ENCODE data around the gene TMEM89. TPM values are rescaled to one million over a fixed set of nuclear protein-coding genes. Genes with fewer than 3 reads are reported as not detected.

TMEM89 gene
- total RNA-seq, 1 experiment from 2014 or later = not detected

- CTCF ChIA-PET = interaction anchor here (0.5 kb wide), 1 partner anchor 11 kb away, joined by 8 read pairs; no protein-coding TSS in a partner anchor
- no peaks in the 10 kb centered on the region for H3K36me3 ChIP-seq (ENCODE audit: low read depth, low read length)
- H3K4me3 ChIP-seq (ENCODE audit: low read length) = no peak overlapping the region
- no peaks in the 10 kb centered on the region for H3K79me2 ChIP-seq (ENCODE audit: low read length)
- TF ChIP-seq EZH2phosphoT487 (IDR thresholded peaks at IDR 0.05; ENCODE audit: borderline replicate concordance, low read length) (no peak), EZH2 (IDR thresholded peaks at IDR 0.05; ENCODE audit: low read length, unreplicated experiment) (no peak)
- TF ChIP-seq, protein P1, sequence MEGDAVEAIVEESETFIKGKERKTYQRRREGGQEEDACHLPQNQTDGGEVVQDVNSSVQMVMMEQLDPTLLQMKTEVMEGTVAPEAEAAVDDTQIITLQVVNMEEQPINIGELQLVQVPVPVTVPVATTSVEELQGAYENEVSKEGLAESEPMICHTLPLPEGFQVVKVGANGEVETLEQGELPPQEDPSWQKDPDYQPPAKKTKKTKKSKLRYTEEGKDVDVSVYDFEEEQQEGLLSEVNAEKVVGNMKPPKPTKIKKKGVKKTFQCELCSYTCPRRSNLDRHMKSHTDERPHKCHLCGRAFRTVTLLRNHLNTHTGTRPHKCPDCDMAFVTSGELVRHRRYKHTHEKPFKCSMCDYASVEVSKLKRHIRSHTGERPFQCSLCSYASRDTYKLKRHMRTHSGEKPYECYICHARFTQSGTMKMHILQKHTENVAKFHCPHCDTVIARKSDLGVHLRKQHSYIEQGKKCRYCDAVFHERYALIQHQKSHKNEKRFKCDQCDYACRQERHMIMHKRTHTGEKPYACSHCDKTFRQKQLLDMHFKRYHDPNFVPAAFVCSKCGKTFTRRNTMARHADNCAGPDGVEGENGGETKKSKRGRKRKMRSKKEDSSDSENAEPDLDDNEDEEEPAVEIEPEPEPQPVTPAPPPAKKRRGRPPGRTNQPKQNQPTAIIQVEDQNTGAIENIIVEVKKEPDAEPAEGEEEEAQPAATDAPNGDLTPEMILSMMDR (conservative IDR thresholded peaks at IDR 0.05; ENCODE audit: low read depth, low read length) = no peak
- H3K4me1 ChIP-seq (ENCODE audit: insufficient read depth, low read length) = peaks cover 18% of the 10 kb centered on the region
- H3K4me2 ChIP-seq (ENCODE audit: low read length) = no peak overlapping the region
- no peak overlapping the region for H3K9ac ChIP-seq (ENCODE audit: low read length)
- no peaks in the 10 kb centered on the region for H4K20me1 ChIP-seq (ENCODE audit: low read length)
- POLR2A ChIA-PET (ENCODE audit: unreplicated experiment) = no interaction called here
- H2AFZ ChIP-seq (ENCODE audit: low read length) = no peak overlapping the region
- no peak for ATAC-seq
- intact Hi-C loops (cut with micrococcal nuclease) = no loop called here
- H3K9me3 ChIP-seq (ENCODE audit: low read length) = no peaks in the 10 kb centered on the region
- no TSS peak for BruUV-seq (replicated peaks)
- H3K27me3 ChIP-seq (ENCODE audit: low read length) = no peaks in the 10 kb centered on the region
- no peaks in the 10 kb centered on the region for H3K9me2 ChIP-seq (replicated peaks; ENCODE audit: low read length)
- H3K27ac ChIP-seq (ENCODE audit: low read length) = no peak overlapping the region
- H3F3A ChIP-seq (ENCODE audit: low read length, unreplicated experiment) = no peaks in the 10 kb centered on the region
- DNase-seq = no peak
These were observed 30.1 kb downstream of the TMEM89 start for GRCh38 chr3:48591436-48591835.

DNA sequence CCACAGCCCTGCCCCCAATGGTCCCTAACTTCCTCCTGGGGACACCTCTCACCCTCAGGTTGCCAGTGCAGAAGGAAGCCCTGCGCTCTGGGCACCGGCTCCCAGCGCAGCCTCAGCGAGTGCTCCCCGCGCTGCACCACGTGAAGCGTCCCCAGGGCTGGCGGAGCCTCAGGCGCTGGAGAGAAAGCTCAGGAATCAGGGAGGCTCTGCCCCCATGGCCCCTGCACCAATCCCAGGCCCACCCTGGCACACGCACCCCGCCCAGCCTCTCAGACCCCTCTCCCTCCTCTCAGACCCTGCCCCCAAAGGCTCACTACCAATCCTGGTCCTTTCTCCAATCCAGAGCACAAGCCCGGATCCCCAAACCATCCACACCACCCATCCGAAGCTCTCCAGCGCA, 33.3 kb downstream of the TMEM89 start:
- Histone ChIP-seq H3K27me3 (ENCODE audit: low read length) (no peaks in the 10 kb centered on the region), H3K9me3 (ENCODE audit: low read length) (no peaks in the 10 kb centered on the region), H3K4me2 (ENCODE audit: low read length) (no peak overlapping the region), H3F3A (ENCODE audit: low read length, unreplicated experiment) (no peaks in the 10 kb centered on the region), H3K36me3 (ENCODE audit: low read depth, low read length) (no peaks in the 10 kb centered on the region), H3K9me2 (replicated peaks; ENCODE audit: low read length) (no peaks in the 10 kb centered on the region), H4K20me1 (ENCODE audit: low read length) (no peaks in the 10 kb centered on the region), H3K4me3 (ENCODE audit: low read length) (no peak overlapping the region), H3K9ac (ENCODE audit: low read length) (no peak overlapping the region), H3K4me1 (ENCODE audit: insufficient read depth, low read length) (no peaks in the 10 kb centered on the region), H2AFZ (ENCODE audit: low read length) (no peak overlapping the region), H3K27ac (ENCODE audit: low read length) (no peak overlapping the region), H3K79me2 (ENCODE audit: low read length) (no peaks in the 10 kb centered on the region)
- POLR2A ChIA-PET (ENCODE audit: unreplicated experiment) = no interaction called here
- TF ChIP-seq, protein P1 (conservative IDR thresholded peaks at IDR 0.05; ENCODE audit: low read depth, low read length) = no peak
- TF ChIP-seq EZH2 (IDR thresholded peaks at IDR 0.05; ENCODE audit: low read length, unreplicated experiment) (no peak), EZH2phosphoT487 (IDR thresholded peaks at IDR 0.05; ENCODE audit: borderline replicate concordance, low read length) (no peak)
- intact Hi-C loops (cut with micrococcal nuclease) = no loop called here
- no TSS peak for BruUV-seq (replicated peaks)
- DNase-seq (no peak), ATAC-seq (no peak)
- CTCF ChIA-PET = no interaction called here

- no peaks in the 10 kb centered on the region for H3F3A ChIP-seq (ENCODE audit: low read length, unreplicated experiment)
- H2AFZ ChIP-seq (ENCODE audit: low read length) = no peak overlapping the region
- intact Hi-C loops (cut with micrococcal nuclease) = no loop called here
- no peaks in the 10 kb centered on the region for H3K79me2 ChIP-seq (ENCODE audit: low read length)
- no peak overlapping the region for H3K9ac ChIP-seq (ENCODE audit: low read length)
- no peak for DNase-seq
- ChIA-PET POLR2A (ENCODE audit: unreplicated experiment) (no interaction called here), CTCF (no interaction called here)
- no peaks in the 10 kb centered on the region for H3K9me3 ChIP-seq (ENCODE audit: low read length)
- TF ChIP-seq EZH2phosphoT487 (IDR thresholded peaks at IDR 0.05; ENCODE audit: borderline replicate concordance, low read length) (no peak), EZH2 (IDR thresholded peaks at IDR 0.05; ENCODE audit: low read length, unreplicated experiment) (no peak)
- TF ChIP-seq, protein P1 (conservative IDR thresholded peaks at IDR 0.05; ENCODE audit: low read depth, low read length) = no peak
- H3K9me2 ChIP-seq (replicated peaks; ENCODE audit: low read length) = no peaks in the 10 kb centered on the region
- H3K36me3 ChIP-seq (ENCODE audit: low read depth, low read length) = no peaks in the 10 kb centered on the region
- no peaks in the 10 kb centered on the region for H4K20me1 ChIP-seq (ENCODE audit: low read length)
- H3K27me3 ChIP-seq (ENCODE audit: low read length) = no peaks in the 10 kb centered on the region
- no peaks in the 10 kb centered on the region for H3K4me1 ChIP-seq (ENCODE audit: insufficient read depth, low read length)
- no peak overlapping the region for H3K27ac ChIP-seq (ENCODE audit: low read length)
- no peak for ATAC-seq
- no peak overlapping the region for H3K4me2 ChIP-seq (ENCODE audit: low read length)
- H3K4me3 ChIP-seq (ENCODE audit: low read length) = no peak overlapping the region
- no TSS peak for BruUV-seq (replicated peaks)
These were observed 33.9 kb downstream of the TMEM89 start for GRCh38 chr3:48587686-48588085.

Data from PC-3 (cell line).